HG02943 (cell line): ENCODE data around the gene STAB2.
"Not testable (repeated sequence)": the region's sequence is repeated elsewhere in the genome, so short reads cannot be mapped to it uniquely, and the experiment has no call there.

Experiments
- ATAC-seq: cut with Tn5 transposase; IDR thresholded peaks from one replicate; pipeline ENCODE4 v1.9.1; 2021; ENCODE audit warnings: mild to moderate bottlenecking, low read depth, moderate library complexity; ENCODE audit not compliant: unreplicated experiment

The STAB2 gene

GRCh38 chr12:103642240-103642864 is 55.3 kb downstream of the STAB2 start:
- no peak for ATAC-seq

GRCh38 chr12:103645202-103645601 is 58.1 kb downstream of the STAB2 start:
- no peak for ATAC-seq

GRCh38 chr12:103647267-103647666 is 60.2 kb downstream of the STAB2 start:
- no peak for ATAC-seq

GRCh38 chr12:103652808-103653207 is 65.7 kb downstream of the STAB2 start:
- no peak for ATAC-seq

- not testable (repeated sequence) for ATAC-seq
Observed at GRCh38 chr12:103653568-103654173, 66.6 kb downstream of the STAB2 start.

- no peak for ATAC-seq
Observed at GRCh38 chr12:103654816-103655215, 67.7 kb downstream of the STAB2 start.

GRCh38 chr12:103656291-103656690 is 69.2 kb downstream of the STAB2 start:
- ATAC-seq: no peak

- ATAC-seq: no peak
Observed at GRCh38 chr12:103657331-103657730, 70.3 kb downstream of the STAB2 start.

GRCh38 chr12:103664626-103665025 is 77.6 kb downstream of the STAB2 start:
- ATAC-seq: no peak

- no peak for ATAC-seq
Observed at GRCh38 chr12:103665971-103666370, 78.9 kb downstream of the STAB2 start.

- no peak for ATAC-seq
Observed at GRCh38 chr12:103667125-103667524, 80.1 kb downstream of the STAB2 start.

- ATAC-seq: no peak
Observed at GRCh38 chr12:103668520-103668919, 81.4 kb downstream of the STAB2 start.

- no peak for ATAC-seq
Observed at GRCh38 chr12:103671367-103671766, 84.3 kb downstream of the STAB2 start.

GRCh38 chr12:103672401-103673119 is 85.5 kb downstream of the STAB2 start:
- no peak for ATAC-seq

GRCh38 chr12:103673487-103673886 is 86.4 kb downstream of the STAB2 start:
- ATAC-seq: no peak

- no peak for ATAC-seq
Observed at GRCh38 chr12:103673891-103674375, 86.9 kb downstream of the STAB2 start.

GRCh38 chr12:103676893-103677292 is 89.8 kb downstream of the STAB2 start:
- ATAC-seq: no peak

GRCh38 chr12:103677341-103677740 is 90.3 kb downstream of the STAB2 start:
- no peak for ATAC-seq

- ATAC-seq: no peak
Observed at GRCh38 chr12:103677905-103678304, 90.8 kb downstream of the STAB2 start.

GRCh38 chr12:103679421-103680170 is 92.5 kb downstream of the STAB2 start:
- ATAC-seq: no peak

- no peak for ATAC-seq
Observed at GRCh38 chr12:103680591-103681141, 93.6 kb downstream of the STAB2 start.
